GM19099 (cell line): ENCODE measurements around the gene LRBA.

Source experiments
- POLR2A ChIP-seq: IDR thresholded peaks from 3 replicates; pipeline ENCODE4 v1.6.1; 2011; ENCODE audit warnings: low read depth; ENCODE audit not compliant: insufficient read length; ENCODE audit errors: extremely low read depth

The LRBA gene

GRCh38 chr4:150321113-150321512, 694.0 kb downstream of the LRBA start:
- no peak for TF ChIP-seq POLR2A

GRCh38 chr4:150318971-150319370, 696.1 kb downstream of the LRBA start:
- TF ChIP-seq POLR2A = no peak

- no peak for TF ChIP-seq POLR2A
Measured at GRCh38 chr4:150318527-150318926, 696.6 kb downstream of the LRBA start.

DNA sequence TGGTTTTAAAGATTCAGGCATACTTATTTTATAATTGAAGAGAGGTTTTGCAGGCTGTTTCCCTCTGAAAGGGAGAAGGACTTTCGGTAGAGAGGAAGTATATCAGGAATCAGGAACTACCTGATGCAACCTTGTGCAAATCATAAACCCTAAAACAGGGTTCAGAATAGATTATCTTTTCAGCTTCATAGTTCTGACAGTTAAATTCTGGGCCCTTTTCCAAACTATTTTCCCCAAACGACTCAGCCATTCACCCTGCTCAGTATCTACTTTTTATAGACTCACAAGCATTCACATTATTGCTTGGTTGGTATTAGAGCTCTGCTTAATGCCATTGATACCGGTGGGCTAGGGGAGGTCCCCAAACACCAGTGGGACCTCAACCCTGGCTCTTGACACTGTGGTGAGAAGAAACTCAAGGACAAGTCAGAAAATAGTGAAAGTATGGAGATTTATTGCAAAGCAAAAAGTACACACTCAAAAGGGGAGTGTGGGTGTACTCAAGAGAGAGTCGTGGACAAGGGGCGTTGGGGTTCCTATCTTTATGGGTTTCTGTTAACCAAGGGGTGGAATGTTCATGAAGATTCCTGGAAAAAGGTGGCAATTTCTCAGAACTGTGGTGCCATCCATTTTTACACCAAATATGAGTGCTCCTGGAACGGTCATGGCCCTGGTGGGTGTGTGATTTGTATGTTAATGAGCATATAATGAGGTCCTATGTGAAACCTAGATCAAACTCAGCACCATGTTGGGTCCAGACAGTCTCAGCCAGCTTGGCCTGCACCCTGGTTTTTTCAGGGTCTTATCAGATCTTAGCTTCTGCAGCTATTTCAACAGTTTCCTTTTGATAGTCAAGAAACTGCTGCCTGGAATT, 698.5 kb downstream of the LRBA start:
- TF ChIP-seq POLR2A = no peak

DNA sequence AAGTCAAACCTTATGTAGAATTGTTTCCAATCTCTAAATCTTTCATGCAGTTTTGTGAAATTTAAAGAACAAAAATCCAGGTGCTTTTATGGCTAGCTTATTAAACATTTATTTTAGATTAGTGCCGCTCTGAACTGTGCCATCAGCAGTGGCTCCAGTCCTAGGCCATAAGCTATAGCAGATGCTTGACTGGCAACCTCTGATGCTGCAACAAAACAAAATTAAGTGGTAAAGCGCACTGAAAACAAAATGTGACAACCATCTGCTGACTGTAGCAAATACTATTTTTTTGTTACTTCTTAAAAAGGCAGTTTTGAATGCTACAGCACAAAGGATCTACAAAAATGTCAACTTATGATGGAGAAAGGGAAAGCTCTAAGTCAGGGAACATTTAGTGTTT, 699.4 kb downstream of the LRBA start:
- no peak for TF ChIP-seq POLR2A

DNA sequence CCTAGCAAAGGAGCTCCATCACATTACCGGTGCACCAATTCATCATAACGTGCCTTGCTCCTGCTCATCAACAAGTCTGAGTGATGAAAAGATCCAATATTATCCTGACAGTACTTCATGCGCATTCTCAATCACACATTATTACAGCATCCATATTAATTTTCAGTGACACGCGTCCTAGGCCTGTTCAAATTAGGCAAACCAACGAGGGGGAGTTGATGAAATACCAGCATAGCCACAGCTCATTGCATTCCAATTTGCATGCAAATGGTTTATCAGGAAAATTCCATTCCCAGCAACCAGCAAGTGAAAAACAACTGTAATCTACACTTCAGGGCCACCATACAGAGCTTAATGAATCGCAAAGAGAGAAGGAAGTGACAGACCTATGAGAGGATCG, 699.9 kb downstream of the LRBA start:
- no peak for TF ChIP-seq POLR2A

DNA sequence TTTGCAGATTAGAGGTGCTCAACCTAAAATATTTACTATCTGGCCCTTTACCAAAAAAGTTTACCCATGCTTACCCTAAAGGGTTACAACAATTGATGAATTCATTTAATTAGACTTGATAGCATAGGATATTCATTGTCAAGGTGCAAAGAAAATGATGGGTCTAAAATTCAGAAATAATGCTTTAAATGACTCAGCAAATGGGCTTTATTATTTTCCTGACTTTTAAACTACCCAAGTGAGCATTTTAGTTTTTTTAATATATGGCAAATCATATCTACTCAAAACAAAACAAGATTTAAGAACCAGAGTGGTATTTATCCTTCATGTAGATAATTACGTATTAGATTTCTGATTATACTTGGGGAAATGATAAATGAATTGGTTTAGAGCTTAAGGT, 701.1 kb downstream of the LRBA start:
- TF ChIP-seq POLR2A = no peak

DNA sequence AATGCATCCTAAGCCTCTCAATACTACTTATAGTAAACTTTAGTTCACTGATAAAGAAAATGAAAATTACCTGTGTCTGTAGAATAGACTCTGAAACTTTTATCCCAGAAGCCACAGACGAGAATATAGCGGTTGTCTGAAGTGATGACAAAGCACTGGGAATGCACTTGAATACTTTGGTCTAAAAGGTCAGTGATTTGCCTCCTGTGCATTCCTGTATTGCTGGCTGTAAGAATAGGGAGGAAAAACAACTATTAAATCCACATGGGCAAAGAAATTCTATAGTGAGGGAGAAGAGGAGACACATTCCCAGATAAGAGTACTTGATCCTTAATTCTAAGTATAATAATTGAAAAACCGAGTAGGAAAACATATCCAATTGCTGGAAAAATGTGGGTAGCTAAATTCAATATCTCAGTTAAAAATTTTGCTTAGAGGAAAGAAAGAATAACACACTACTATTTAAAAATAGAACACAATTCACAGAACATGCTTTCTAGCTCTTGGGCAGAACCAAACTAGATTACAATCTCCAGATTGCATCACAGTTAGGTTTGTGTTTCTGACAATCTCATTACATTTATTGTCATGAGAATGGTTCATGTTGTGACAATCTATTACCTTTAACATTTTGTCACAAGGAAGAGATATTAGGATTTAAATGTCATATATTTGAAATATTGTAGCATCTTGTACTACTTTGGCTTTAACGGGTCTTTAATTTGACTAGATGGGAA, 704.8 kb downstream of the LRBA start:
- TF ChIP-seq POLR2A = no peak

- TF ChIP-seq POLR2A = no peak
Measured at GRCh38 chr4:150308824-150309472, 706.1 kb downstream of the LRBA start.

DNA sequence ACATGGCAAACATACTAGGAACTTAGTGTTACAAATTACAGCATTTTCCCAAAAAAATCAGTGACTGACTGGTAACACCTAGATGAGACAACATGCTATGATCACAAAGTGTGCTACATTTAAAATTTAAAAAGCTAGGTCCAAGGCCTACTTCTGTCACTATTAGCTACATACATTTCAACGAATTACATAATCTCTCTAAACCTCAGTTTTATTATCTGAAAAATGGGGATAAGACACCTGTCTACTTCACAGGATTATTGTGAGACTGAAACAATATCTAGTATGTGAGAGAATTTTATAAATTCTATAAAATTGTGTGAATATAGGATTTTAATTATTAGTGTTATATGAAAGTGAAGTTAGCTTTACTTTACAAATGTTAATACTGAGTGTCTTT, 708.4 kb downstream of the LRBA start:
- TF ChIP-seq POLR2A = no peak

- TF ChIP-seq POLR2A = no peak
Measured at GRCh38 chr4:150305995-150306394, 709.1 kb downstream of the LRBA start.

DNA sequence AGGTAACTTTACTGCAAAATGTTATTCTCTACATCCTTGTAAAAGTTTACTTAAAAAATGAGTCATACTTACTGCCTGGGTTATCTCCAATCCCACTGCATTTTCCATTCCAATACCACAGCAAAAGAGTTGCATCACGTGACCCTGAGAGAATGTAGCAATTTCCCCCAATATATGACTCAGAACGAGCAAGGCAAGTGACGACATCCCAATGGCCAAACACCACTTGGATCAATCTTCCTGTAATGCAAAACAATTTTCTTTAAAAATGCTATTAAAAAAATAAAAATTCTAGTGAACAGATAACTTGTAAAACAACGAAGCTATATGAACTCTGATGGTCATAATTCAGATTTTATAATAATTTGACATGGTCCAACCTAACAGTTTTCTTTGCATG, 712.5 kb downstream of the LRBA start:
- TF ChIP-seq POLR2A = no peak

DNA sequence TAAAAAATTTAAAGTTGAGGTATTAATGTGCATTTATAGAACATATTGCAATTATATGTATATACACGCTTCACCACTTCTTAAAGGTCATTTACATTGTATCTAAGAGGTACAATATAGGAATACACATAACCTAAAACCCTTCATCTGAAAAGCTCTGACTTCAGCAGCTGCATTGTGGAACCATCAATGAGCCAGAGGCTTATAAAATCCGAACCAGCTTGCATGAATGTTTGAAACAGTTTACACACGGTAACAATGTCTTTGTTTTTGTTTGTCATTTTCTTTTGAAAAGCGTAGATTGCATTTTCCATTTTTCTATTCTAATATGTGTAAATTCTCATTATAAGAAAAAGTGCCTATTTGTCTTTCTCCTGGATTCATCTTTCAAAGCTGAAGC, 715.3 kb downstream of the LRBA start:
- TF ChIP-seq POLR2A = no peak

GRCh38 chr4:150297861-150298474, 717.1 kb downstream of the LRBA start:
- TF ChIP-seq POLR2A = no peak

DNA sequence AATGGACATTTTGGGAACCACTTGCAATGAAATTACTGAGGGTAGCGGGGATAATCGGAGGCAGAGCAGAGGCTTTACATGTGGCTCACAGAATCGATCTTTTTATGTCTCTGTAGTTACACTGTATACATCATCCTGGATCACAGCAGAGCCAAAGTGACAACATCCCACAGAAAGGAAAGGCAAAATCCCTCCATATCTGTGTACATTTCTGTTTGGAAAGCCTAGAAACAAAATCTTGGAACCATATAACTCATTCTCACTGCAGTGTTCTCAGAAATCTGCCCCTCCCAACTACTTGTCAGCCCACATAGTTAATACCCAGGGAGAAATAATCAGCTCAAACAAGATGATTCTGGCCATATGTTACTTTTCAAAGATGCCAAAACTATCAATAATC, 725.2 kb downstream of the LRBA start:
- TF ChIP-seq POLR2A = no peak
